HG02884 (cell line): ENCODE results near the gene RANBP9.

Source experiments
- ATAC-seq: cut with Tn5 transposase; IDR thresholded peaks from one replicate; pipeline ENCODE4 v1.9.1; 2021; ENCODE audit warnings: mild to moderate bottlenecking, moderate library complexity; ENCODE audit not compliant: unreplicated experiment

RANBP9 gene

DNA sequence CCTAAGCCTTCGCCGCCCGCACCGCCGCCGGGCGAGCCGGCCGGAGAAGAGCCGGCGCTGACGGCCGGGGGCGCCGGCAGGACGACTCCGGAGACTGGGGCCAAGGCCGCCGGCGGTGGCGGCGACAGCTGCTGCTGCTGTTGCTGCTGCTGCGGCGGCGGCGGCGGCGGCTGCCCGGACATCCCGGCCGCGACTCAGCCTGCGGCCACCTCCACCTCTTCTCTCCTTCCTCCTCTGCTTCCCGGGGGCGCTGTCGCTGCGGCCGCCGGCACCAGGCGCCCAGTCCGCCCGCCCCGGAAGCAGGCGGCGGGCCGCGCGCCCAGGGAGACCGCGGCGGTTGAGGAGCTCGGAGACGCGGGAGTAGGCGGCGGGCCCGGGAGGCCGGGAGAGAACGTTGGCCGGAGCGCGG is 307 bp downstream of the RANBP9 start:
- peak; percentile 44 for ATAC-seq

DNA sequence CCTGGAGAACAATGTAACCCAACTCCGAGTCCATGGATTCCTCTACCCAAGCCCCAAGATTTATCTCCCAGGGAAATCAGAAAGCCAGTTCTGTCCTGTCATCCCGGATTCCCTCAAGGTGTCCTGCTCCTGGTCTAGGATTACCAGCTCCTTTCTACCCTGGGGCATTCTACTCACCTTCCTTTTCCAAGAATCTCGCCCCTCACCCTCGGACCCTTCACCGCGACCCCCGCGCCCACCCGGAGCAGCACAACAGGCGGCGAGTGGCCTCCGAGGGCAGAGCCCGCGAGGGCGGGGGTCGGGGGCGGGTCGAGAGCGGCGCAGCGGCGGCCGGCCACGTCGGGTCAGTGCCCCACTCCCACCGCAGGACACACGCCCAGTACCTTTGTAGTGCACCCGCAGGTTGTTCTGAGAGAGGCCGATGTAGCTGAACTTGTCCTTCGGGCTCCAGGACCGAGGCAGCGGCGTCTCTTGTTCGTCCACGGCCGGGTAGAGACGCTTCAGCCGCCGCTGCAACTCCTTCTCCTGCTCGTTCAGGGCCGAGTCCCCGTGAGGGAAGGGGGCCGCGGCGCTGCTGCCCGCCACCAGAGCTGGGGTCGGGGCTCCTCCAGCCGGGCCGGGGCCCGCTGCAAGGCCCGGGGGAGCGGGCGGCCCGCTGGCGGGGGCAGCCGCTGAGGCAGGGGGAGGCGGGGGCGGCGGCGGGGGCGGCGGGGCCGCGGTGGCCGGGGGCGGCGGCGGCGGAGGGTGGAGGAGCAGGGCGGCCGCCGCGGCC is 897 bp downstream of the RANBP9 start:
- no peak for ATAC-seq

GRCh38 chr6:13709689-13710551 is 1.7 kb downstream of the RANBP9 start:
- ATAC-seq, result no peak

- ATAC-seq, result no peak
Observed at GRCh38 chr6:13708736-13709135, 2.9 kb downstream of the RANBP9 start.

GRCh38 chr6:13703496-13703895 is 8.1 kb downstream of the RANBP9 start:
- no peak for ATAC-seq

DNA sequence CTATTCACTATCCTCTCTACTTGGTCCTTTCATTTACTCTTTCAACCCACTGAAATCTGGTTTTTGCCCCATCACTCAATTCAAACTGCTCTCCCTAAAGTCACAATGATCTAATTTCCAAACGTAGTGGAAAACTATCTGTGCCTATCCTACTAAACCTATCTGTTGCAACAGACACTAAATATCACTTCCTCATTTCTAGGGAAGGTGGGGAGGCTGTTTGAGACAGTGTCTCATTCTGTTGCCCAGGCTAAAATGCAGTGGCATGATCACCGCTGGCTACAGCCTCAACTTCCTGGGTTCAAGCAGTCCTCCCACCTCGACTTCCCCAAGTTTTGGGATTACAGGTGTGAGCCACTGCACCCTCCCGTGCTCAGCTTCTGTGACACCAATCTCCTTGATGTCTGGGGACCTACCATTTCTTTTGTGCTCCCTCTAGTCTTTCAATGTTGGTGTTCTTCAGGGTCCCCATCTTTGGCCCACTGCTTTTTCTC is 8.8 kb downstream of the RANBP9 start:
- ATAC-seq, result no peak

GRCh38 chr6:13700232-13700631 is 11.4 kb downstream of the RANBP9 start:
- no peak for ATAC-seq

GRCh38 chr6:13698715-13699114 is 12.9 kb downstream of the RANBP9 start:
- no peak for ATAC-seq

DNA sequence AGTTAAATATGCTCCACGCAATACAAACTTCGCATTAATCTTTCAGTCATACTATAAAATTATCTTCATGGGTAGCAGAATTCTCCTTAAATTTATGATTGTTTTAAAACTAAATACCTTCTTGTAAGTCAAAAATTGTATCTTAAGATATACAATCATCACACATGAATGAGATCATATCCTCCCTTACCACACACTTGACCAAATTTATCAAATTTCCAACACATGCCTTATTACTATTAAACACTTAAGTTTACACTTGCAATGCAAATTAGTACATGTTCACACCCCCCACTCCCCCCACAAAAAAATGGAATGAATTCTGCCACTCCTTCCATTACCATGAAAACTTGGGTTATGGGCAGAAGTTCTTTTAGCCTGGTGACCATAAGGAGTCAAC is 13.8 kb downstream of the RANBP9 start:
- ATAC-seq, result no peak

DNA sequence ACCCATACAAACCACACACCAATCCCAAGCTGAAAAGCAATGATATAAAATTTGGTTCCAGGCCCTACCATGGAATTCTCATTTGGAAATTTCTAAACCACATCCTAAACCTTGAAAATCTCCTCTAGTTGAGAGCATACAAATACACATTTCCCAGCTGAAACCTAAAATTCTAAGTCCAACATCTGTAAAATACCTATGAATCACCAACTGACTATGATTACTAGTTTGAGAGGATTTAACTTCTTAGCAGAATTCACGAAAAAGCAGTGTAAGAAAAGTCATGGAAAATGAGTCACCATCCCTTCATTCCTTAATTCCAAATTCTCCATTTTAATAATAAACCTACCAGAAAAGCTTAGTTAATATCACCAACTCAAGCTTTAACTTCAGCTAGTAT is 15.4 kb downstream of the RANBP9 start:
- ATAC-seq, result no peak

DNA sequence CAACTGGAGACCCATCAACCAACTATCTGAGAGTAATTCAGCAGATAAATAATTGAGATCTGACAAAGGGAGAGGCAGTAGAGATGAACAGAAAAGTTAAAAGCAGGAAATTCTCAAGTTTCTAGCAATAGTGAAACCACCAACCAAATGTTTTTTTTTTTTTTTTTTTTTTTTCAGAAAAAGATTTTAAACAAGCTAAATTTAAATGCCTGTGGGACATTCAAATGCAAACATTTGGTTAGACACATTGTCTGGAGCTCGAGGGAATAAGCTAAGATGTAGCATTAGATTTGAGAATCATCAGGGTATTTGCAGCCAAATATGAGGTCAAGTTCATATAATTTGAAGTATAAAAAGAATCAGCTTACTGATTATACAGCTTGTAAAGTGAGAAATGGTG is 16.4 kb downstream of the RANBP9 start:
- no peak for ATAC-seq

GRCh38 chr6:13694562-13694961 is 17.1 kb downstream of the RANBP9 start:
- no peak for ATAC-seq

DNA sequence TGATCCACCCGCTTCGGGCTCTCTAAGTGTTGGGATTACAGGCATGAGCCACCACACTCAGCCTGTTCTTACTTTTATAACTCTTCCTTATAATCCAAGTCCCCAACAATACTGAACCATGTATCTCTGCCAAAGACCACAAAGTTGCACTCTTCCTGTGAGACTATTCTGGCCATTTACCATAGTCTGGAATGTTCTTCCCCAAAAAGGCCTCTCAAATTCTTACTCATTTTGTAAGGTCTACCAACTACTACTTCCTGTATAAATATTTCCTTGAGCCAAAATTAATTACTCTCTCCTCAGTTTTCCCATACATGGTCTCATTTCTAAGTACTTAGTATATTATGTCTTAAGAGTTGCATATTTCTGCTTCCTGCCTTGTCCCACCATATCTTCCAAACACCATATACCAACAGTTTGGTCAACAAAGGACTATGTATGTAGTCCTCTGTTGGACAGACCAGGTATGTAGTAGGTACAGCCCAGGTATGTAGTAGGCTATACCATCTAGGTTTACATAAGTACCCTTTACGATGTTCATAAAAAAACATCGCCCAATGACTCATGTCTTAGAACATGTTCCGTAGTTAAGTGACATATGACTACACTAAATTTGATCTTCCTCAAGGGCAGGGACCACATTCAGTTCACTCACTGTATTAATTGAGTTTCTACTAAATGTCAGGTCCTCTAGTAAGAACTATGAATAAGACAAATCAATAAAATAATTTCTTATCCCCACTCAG is 22.0 kb downstream of the RANBP9 start:
- ATAC-seq, result no peak

GRCh38 chr6:13688692-13689196 is 22.9 kb downstream of the RANBP9 start:
- ATAC-seq, result no peak

DNA sequence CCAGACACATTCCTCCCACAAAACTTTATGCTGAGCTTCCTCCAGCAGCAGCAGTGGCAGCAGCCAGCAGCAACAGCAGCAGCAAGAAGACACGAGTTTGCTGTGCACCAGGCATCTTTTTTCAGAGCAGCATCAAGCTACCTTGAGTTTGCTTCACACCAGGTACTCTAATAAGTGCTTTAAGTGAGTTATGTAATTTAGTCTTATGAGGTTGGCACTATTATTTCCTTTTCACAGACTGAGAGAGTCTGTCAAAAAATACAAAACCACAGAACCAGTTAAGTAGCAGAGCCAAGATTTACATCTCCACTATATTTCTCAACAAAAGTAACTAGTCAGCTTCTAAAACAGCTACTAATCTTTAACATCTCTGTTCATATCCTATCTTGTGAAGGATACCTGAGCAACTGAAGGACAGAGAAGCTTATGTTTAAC is 23.7 kb downstream of the RANBP9 start:
- no peak for ATAC-seq

DNA sequence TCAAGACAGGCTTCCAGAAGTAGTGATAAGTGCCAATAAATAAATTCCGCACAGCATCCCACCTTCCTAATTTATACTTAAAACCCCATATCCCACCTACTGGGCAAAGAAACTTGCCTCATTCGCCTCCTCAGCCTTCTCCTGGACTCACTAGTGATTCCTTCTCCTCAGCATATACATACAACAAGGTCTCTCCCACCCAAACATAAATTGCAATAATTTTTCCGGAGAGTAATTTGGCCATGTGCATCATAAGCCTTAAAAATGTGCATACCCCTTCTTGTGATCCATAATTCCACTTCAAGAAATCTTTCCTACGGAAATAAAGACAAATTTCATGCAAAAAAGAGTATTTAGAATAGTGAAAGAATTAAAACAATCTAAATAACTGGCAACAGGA is 26.8 kb downstream of the RANBP9 start:
- no peak for ATAC-seq

DNA sequence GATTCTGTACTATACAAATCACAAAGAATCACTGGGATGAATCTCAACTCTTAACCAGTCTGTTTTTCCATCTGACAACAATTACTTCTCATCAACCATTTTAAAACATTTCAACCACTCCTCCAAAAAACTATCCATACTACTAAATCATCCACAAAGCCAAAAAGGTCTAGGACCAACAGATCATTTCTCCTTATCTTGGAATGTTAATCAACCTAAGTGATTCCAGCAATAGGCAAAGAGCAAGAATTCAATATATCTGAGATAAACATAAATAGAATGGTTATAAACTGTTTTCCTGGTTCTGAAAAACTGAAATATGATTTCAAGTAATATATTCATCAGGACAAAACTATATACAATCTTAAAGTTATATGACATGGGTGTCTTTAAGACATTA is 28.6 kb downstream of the RANBP9 start:
- no peak for ATAC-seq

- ATAC-seq, result no peak
Observed at GRCh38 chr6:13682346-13682745, 29.3 kb downstream of the RANBP9 start.

DNA sequence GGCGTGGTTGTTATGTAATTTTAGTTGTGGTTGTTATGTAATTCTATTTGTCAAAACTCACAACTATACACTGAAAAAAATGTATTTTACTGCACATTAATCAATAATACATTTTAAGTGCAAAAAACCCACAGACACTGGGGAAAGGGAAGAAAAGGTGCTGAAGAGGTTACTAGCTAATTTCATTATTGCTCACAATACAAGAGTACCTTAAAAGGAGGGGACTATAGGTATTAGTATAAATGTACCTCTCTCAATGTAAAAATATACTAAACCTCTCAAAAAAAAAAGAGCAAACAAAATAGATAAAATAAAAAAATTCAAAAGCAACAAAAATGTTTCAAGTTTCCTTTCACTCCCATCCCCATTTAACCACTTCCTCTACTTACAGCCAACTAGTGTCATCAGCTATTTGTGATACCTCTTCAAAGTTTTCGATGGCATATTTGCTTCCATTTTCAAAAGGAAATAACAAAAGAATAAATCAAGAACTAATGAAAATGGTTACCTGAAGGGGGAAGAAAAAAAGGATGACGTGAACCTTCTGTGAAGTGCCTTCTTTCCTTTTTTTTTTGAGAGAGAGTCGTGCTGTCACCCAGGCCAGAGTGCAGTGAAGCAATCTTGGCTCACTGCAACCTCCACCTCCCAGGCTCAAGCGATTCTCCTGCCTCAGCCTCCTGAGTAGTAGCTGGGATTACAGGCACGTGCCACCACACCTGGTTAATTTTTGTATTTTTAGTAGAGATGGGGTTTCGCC is 30.2 kb downstream of the RANBP9 start:
- no peak for ATAC-seq

DNA sequence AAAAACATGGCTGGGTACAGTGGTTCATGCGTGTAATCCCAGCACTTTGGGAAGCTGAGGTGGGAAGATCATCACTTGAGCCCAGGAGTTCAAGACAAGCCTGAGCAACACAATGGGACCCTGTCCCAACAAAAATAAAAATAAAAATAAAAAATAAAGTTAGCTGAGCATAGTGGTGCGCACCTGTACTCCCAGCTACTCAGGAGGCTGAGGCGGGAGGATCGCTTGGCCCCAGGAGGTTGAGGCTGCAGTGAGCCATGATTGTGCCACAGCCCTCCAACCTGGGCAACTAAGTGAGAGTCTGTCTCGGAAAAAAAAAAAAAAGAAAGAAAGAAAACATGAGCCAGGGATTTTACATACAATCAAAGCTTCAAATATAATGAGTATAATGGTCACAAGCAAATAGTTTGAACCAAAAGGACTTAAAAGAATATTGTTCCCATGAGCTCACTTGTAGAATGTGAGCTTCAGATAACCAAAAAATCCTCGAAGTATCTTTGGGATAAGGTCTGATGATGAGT is 31.1 kb downstream of the RANBP9 start:
- ATAC-seq, result no peak
